ENCODE results near the gene MXD1.
A peak's percentile ranks its signal among the peaks of the same experiment; 100 is the strongest.

Gene MXD1

DNA sequence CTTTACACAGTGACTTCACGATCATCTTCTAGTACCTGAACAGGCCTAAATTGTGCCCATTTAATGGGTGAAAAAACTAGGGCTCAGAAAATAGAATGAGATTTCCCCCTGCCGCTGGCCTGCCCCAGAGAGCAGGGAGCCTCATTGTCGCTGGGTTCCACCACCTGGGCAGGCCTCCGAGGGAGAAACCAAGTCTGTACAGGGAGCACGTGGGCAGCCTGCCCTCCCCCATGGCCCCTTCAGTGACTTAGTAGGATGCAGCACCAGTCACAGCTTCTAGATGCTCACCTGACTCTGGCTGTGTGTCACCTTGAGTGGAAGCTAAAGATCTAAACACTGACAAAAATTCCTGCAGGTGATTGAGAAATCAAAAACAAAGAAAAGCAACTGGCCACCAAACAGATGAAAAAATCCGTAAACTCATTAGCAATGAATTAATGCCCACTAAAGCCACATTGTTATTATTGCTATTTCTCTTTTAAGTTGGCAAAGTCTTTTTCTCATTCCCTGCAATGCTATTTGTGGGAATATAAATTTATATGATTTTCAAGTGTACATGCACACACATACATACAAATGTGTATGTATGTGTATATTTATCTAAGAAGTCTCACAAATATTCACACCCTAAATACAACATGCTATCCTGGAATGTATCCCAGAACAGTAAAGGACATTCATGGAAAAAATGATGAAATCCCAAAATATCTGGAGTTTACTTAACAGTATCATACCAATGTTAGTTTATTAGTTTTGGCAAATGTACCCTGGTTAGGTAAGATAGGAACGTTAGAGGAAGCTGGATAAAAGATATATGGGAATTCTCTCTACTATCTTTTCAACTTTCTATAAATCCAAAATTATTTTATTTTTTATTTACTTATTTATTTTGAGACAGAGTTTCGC lies 65.2 kb downstream of the MXD1 start:
- no peak for DNase-seq

DNA sequence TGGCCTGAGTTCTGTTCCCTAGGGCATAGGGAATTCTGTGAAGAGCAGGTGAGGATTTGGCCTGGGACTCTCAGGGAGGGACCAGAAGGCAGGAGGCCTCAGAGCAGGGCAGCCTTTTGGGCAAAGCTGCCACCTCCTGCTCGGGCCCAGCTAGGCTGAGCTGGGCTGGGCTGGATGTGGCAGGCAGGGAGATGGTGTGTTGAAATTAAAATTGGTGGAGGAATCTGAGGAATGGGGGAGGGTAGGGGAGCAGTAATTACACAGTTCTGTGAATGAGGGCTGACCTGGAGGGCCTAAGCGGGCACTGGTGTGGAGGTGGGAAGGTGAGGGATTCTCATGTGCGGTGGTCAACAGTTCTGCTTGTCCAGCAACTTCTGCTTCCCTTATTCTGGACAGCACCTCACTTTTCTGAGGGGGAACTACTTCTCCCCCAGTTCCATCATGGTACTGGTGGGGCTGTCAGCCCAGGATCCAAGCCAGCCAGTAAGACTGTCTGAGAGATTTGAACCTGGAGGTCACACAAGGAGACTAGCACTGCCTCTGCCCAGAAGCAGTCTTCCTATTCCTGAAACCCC lies 68.6 kb downstream of the MXD1 start:
- no peak for DNase-seq

DNA sequence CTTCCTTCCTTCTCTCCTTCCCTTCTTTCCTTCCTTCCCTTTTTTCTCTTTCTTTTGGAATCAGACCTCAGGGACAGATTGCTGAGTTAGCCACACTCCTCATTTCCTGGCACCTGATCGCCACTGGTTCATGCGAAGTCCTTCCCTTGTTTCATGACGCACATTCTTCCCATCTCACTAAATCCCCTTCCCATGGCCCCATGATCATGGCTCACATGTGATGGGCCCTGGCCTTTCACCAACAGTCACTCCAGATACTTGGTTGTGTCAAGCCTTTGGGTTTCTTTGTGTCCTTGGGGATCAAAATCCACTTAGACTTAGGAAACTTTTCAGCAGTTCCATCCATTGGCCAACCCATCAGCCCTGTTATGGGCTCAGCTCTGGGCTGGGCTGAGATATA lies 70.3 kb downstream of the MXD1 start:
- no peak for DNase-seq

DNA sequence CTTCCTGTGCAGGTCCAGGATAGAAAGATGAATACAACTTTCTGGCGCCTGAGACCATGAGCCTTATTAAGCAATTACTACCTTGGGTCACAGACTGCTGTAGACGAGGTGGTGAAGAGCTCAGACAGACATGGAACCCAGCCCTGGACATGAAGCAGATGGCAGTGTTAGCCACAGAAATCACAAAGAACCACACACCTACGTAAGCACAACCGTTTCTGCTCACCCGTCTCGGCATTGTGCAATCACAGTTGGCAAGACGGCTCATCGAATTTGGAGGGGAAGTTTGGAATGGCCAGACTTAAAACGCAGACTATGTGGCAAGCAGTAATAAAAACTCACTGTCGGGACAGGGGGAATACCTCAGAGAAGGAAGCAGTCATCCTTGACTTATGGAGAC lies 70.8 kb downstream of the MXD1 start:
- peak; percentile 77 for DNase-seq

DNA sequence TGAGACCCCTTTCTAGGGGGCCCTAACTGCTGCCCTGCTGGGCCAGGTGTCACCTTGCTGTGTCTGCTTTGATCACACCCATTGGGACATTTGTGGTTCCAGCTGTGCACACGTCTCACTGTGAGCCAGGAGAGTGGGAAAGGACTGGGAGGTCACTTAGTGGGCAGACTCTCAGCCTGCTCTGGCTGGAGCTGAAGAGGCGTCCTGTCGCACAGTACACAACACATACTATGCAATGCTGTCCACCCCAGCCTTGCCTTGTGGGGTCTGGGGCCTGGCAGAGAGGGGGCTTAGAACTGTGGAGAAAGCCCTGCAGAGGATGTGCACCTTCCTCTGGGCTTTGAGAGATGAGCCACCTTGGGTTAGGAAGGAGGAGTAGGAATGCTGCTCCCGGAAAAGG lies 71.8 kb downstream of the MXD1 start:
- no peak for DNase-seq

DNA sequence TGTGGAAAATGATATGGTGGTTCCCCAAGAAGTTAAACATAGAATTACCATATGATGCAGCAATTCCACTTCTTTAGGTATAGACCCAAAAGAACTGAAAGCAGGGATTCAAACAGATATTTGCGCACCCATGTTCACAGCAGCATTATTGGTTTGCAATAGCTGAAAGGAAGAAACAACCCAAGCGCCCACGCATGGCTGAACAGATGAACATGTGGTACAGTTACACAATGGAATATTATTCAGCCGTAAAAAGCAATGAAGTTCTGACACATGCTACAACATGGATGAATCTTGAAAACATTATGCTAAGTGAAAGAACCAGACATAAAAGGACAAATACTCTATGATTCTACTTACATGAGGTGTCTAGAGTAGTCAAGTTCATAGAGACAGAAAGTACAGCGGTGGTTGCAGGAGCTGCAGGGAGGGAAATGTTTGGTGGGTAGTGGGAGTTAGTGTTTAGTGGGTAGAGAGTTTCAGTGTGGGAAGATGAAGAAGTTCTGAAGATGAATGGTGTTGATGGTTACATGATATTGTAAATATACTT lies 73.3 kb downstream of the MXD1 start:
- no peak for DNase-seq

DNA sequence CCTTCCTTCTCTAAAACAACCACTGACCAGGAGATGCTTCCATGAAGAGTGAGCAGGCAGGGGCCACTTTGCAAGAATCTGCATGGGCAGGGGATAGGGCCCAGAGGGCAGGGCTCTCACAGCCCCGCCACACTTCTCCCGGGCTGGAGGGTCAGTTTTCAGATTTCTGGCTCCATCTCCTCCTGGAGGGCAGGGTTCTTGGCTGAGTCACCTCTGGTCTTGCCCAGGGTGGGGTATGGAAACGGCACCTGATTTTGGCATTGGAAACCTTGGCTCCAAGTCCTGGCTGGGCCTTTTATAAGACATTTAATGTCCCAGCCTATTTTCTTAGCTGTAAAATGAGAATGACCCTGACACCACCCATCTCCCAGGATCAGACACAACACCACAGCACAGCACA lies 74.1 kb downstream of the MXD1 start:
- DNase-seq = no peak

DNA sequence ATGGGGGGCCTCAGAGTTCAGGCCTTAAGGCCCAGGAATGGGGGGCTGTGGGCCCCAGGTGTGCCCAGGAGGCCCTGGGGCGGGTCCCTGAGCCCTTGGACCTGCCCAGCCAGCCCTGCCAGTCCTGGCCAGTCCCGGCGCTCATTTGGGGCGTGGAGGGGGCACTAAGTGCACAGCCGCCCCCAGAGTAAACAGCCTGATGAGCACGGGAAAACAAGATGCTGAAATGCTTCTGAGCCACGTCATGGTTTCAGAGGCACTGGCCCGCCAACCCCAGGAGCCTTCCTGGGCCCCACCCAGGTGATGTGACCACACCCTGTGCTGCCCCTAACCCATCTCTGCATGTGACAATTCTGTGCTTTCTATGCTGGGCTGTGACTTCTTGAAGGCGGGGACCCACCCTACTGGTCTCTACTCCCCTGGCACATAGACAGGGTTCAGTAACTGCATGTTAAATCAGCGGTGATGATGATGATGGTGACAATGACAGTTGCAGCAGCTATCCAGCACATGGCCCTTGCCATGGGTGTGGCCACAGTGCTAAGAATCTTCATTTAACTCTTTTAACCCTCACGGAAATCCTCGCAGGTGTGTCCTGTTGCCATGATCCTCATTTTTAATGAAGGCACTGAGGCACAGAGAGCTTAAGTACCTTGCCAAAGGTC lies 74.7 kb downstream of the MXD1 start:
- DNase-seq = no peak

Measured in CD4-positive, alpha-beta T cell treated with Interferon gamma for 1 hour (primary cell).